ENCODE data around the gene MAP3K10.

Gene MAP3K10

DNA sequence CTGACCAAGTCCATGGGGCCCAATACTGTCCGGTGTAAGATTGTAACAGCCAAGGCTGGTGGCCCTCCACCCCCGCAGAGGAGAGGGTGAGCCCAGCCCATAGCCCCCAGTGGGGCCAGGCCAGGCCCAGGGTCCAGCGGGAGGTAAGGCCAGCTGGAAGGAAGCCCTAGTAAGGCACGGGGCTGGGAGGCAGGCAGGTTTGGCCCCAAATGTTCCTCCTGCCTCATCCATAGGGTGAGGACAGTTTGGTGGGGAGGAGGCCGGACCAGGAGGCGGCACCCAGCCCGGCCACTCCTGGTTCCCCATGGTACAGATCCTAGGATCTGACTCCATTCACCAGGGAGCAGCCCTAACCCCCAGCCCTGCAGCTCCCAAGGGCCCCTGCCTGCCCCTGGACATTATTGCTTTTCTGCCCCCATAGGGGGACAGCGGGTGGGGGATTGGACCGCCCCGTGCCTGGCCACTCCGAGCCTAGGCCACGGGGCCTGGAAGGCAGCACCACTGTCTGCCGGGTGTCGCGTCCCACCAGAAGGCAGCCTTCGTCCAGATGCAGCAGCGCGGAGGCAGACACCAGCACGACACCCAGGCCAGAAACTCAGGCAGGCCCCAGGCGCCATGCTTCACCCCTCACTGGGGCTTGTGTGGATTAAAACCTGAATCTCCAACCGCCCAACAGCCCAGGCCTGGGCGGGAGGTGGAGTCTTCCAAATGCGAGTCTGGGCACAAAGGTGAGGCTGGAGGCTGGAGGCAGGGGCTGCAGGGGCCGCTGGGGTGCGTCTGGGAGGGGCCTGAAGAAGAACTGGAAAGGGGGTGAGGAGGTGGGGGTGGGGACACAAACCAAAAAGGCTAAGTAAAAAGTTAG is 42.0 kb downstream of the MAP3K10 start:
- DNase-seq (ENCODE audit: low read depth in 1 of 2, low spot score in 1 of 2) = no peak

DNA sequence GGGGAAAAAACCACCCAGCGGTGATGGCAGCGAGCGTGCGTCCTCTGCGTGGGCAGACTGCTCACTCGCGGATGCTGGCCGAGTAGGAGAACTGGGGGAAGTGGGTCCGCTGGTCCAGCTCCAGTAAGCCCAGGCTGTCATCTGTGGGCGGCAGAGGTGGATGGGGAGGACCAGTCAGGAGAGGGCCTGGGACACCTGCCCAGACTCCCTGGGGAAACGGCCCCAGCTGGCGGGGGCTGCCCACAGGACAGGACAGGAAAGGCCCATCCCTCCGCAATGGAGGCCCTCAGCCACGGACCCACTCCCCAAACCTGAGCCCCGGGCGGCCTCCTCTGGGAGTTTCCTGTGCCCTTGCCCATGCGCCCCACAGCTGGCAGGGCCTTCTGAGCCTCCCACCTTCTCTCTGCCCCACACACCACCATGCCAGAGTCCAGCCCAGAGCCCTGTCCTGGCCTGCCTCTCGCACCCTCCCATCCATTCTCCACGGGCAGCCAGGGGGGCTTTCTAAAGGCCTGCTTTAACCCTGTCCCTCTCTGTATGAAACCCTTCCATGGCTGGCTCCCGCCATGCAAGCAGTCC is 42.7 kb downstream of the MAP3K10 start:
- DNase-seq (ENCODE audit: low read depth in 1 of 2, low spot score in 1 of 2) = no peak

DNA sequence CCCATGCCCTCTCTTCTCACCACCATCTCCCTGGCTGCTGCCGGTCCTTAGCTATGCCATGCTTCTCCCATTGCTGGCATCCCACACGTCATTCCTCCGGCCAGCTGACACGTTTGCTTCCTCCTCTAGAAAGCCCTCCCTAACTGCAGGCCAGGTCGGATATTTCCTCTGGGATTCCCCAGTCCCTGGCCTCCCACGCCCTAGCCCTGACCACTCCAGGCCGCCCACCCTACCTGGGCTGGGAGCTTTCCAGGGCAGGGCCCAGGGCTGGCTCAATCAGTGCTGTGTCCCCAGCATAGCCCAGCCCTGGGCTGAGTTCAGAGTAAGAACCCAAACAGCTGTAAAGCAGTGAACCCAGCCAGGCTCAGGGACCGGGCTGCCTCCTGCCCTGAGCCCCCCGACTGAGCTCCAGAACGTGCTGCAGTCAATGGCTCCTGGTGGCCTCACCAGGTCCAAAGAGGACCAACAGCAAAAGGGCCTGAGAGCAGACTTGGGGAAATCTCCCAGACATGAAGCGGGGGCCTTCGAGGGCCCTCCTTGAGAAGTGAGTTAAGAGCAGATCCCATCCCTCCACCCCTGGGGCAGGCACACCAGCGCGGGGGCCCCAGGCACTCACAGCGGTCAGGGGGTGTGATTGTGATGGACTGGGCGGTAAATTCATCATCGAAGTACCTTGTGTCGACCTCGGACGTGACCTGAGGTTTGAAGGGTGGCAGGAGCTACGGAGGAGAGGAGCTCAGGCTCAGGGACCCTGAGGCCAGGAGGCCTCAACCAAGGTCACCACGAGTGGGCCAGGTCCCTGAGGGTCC is 43.4 kb downstream of the MAP3K10 start:
- DNase-seq (ENCODE audit: low read depth in 1 of 2, low spot score in 1 of 2) = no peak

DNA sequence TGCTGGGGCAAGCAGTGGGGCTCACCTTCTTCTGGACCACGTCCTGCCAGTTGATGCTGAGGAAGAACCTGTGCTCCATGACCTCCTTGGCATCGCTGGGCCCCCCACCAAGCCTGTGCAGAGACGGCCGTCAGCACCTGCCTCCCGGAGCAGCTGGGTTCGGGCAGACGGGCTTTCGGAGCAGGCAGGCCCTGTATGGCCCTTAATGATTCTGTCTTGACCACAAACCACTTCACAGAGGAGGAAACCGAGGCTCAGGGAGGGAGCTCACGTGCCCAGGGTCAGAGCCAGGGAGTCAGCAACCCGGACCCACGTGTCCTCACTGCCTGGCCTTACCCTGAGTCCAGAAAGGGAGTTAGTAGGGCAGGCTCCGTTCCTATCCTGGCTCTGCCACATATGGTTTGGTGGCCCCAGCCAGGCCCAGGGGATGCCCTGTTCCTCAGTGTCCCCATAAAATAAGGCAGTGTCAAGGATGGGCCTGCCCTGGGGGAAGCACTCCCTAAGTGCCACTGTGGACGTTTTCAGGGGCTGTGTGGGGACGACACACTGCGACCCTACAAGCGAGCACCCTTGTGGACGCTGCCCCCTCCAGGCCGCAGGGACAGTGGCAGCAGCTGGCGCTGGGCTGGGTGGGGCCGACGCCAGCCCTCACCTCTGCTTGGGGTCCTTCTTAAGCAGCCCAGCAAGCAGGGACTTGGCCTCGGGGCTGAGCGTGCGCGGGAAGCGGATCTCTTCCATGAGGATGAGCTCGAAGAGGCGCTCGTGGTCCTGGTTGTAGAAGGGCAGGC is 44.2 kb downstream of the MAP3K10 start:
- DNase-seq (ENCODE audit: low read depth in 1 of 2, low spot score in 1 of 2) = no peak

DNA sequence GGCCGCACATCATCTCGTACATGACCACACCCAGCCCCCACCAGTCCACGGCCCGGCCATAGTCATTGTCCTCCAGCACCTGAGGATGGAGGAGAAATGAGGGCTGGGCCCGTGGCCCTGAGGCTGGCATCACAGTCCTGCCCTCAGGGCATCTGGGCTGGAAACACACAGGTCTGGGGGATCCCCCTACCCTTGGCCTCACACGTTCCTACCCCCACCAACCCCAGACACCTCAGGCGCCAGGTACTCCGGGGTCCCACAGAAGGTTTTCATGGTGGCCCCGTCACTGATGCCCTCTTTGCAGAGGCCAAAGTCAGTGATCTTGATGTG is 44.8 kb downstream of the MAP3K10 start:
- no peak for DNase-seq (ENCODE audit: low read depth in 1 of 2, low spot score in 1 of 2)

DNA sequence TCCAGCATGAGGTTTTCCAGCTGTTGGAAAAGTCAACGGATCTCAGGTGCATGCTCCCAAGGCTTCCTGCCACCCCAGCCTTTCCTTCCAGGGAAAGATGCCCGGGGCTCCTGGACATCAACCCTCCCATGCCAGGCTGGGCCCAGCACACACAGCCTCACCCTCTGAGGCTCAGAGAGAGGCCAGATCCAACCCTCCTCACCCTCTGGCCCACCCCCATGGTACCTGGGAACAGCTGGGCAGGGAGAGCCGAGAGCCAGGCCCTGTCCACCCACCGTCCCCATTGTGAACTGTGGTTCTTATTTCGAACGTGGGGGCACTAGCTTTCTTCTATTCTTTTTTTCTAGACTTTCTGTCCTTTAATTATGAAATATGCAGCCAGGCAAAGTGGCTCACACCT is 45.1 kb downstream of the MAP3K10 start:
- no peak for DNase-seq (ENCODE audit: low read depth in 1 of 2, low spot score in 1 of 2)

DNA sequence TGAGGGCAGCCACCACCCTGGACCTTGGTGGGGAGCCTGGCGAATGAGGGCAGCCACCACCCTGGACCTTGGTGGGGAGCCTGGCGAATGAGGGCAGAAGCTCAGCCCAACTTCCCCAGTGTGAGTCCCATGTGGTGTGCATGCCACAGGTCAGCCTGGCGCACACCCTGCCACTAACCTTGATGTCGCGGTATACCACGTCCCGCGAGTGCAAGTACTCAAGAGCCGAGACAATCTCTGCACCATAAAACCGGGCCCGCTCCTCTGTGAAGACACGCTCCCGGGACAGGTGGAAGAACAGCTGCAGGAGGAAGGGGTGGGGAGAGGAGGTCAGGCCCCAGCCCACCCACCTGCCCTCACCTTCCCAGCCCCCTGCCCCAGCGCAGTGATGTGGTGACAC is 46.6 kb downstream of the MAP3K10 start:
- no peak for DNase-seq (ENCODE audit: low read depth in 1 of 2, low spot score in 1 of 2)

DNA sequence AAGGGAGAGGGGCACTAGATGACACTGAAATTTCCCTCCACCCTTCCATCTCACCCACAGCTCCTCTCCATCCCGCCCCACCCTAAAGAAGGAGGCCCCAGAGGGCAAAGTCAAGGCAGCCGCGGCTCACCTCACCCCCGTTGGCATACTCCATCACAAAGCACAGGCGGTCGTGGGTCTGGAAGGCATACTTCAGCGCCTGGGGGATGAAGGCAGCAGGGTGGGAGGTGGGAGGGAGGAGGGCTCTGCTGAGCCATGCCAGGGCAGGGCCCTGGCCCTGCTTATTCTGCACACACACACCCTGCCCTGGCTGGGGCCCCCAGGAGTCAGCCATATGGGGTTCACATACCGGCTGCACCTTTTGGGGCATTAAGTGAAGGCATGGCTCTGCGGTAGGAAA is 47.5 kb downstream of the MAP3K10 start:
- no peak for DNase-seq (ENCODE audit: low read depth in 1 of 2, low spot score in 1 of 2)

DNA sequence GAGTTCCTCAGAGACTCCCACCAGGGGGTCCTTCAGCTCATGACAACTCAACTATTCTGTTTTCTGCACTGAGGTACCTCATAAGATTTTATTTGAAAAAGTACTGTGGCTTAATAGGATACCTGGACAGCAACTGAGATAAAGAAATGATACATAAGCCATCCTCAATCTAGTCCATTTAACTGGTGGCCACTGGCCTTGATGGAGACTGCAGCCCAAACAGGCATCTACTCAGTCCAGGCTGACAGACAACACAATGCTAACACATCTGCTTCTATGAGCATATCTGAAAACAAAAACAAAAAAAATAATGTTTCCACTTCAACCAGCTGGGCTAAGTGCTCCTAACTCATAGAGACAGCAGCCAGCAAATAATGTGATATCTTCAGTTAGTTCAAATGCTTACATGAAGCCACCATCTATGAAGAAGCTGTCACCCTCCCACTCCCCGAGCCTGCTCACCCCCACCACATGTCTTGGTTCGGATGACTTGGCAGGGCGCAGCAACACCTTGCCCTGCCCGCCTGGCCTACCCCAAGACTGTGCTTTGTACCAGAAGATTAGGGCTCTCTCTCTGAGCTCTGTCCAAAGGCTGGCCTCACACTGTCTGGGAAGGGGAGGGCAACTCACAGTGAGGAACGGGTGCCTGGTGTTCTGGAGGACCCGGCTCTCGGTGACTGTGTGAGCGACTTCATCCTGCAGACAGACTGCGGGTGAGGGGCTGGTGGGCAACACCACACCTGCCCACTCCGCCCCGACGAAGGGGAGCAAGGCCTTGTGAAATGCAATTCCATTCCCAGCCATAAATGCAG is 48.4 kb downstream of the MAP3K10 start:
- DNase-seq (ENCODE audit: low read depth in 1 of 2, low spot score in 1 of 2) = no peak

DNA sequence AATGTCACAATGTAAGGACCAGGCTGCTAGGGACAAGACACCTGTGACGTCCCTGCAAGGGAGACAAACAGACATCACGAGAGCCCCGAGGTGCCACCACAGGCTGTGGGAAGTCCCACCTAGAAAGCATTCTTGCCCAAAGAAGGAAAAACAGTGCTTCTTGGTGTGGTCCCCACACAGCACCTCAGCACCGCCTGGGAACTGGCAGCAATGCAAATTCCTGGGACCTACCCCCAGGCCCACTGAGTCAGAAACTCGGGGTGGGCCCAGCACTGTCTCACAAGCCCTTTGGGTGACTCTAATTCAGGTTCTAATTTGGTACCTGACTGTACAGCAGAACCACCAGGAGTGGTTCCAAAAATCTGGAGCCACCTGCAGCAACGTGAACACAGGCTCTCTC is 49.1 kb downstream of the MAP3K10 start:
- no peak for DNase-seq (ENCODE audit: low read depth in 1 of 2, low spot score in 1 of 2)

DNA sequence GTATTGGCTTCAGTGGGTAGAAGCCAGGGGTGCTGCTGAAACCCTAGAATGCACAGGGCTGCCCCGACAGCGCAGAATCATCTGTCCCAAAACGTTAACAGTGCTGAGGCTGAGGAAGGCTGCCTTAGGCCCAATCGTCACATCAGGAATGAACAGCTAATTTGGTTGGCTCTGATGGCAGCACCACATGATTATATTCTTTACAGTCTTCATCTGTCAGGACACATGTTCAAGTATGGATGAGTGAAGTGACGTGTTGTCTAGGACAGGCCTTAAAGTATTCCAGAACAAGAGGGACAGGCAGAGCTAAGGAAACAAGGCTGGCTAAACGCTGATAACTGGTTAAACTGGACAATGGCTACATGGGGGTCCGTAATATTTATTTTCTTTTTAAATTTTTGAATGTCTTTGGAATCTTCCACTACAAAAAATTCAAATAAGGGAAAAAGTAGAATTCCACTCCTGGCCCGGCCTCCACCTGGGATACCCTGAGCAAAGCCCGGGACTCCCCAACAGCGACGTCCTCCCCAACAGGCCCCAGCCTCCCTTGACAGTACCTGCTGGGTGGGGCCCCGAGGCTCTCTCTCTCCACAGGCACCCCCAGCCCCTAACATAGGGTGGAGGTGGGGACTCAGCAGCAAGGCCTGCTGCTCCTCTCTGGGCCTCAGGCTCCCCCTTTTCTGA is 50.0 kb downstream of the MAP3K10 start:
- DNase-seq (ENCODE audit: low read depth in 1 of 2, low spot score in 1 of 2) = no peak

DNA sequence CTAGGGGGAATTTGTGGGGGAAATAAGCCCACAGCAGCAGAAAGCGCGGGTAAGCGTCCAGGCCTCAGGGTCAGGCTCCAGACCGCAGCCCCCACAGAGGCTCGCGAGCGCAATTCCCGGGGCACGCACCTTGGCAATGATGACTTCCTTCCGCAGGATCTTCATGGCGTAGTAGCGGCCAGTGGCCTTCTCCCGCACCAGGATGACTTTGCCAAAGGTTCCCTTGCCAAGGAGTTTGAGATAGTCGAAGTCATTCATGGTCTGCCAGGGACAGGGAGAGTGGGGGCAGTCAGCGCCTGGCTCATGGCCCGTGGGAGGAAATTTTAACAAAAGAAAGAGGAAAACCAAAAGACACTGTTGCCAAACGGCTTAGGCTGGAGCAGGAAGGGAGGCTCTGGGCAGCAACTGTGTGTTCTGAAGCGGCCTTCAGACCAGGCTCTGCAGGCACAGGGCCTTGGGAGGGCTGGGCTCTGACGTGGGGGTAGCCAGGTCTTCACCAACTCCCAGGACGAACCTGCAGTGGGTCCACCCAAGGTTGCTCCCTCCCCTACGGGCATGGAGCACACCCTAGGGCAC is 50.7 kb downstream of the MAP3K10 start:
- DNase-seq (ENCODE audit: low read depth in 1 of 2, low spot score in 1 of 2) = no peak

DNA sequence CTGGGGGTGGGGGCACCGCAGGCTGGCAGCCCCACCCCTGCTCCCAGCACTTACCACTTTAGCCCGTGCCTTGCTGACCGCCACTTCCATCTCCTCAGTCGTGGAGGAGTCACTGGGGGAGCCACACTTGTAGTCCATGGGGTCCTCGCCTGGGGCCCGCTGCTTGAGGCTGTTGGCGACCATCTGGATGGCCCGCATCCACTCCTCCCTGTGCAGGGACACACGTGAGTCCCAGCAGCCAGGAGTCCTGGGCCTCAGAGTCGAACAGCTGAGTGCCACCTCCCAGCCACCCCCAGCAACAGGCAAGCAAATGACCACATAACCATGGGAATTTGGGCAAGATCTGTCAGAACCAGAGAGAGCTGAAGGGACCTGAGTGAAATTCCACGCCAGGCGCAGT is 51.3 kb downstream of the MAP3K10 start:
- DNase-seq (ENCODE audit: low read depth in 1 of 2, low spot score in 1 of 2) = no peak

DNA sequence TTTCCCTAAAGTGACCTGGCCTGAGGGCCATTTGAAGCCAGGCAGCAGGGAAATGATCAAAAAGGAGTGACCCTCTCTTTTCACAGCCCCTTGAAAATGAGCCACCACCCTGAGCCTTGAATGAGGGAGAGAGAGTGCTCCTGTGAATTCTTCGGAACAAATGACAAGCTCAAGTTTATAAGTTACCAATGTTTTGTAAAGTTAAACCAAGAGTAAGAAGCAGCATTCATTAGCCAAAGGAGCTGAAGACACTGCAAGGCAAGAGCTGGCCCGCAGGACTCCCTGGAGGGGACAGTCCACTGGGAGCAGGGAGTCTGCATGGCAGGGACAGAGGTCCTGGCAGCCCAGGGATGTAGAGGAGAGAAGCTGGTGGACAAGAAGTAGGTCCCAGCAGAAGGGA is 52.0 kb downstream of the MAP3K10 start:
- DNase-seq (ENCODE audit: low read depth in 1 of 2, low spot score in 1 of 2) = no peak

DNA sequence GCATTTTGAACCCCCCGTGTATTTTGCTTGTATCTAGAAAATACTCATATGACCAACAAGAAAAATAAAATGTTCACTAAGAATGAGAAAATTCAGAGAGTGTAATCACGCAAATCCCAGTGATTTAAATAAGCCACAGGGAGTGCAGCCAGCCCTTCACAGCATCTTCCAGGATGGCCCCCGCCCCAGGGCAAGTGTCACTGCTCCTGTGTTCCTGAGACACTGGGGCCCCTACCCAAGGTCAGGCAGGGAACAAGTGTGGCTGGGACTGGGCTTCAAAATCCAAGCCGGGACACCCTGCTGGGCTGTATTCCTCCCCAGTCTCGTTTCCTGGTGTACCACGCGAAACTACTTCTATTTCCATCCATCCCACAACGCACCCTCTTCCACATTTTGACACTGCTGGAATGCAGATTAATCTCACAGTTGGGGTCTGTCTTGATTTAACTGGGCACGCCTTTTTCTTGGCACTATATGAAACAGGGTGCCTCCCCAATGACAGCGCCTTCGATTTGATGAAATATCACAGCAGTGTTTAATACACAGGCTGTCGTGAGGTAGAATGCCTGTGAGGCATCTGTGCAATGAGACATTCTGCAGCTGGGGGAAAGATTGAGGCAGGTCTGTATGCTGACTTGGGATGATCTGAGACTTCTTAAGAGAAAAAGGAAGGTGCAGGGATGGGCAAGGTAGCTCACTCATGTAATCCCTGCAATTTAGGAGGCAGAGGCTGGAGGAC is 53.5 kb downstream of the MAP3K10 start:
- DNase-seq (ENCODE audit: low read depth in 1 of 2, low spot score in 1 of 2) = no peak

DNA sequence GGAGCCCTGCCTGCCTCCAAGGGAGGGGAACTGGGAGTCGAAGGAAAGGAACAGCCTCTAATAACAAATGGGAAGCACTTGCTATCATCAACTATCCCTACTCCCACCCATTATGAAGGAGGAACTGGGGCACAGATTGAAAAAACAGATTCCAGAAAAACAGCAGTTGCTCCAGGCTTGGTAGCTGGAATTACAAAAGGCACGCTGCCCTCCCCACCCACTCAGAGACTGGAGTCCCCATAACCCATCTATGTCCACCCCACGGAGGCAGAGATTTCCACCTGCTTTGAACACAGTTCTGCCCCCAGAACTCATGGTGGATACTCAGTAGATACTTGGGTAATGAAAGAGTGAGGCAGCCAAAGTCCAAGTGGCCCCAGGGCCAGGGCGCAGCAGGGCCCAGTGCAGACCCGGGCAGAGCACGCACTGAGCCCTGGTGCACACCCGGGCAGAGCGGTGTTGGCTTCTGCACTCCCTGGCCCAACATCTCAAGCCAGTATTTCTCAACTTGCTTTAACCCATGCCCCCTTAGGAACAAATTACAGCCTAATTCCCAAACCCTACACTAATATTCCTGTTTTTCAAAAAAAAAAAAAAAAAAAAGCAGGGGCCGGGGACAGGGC is 54.4 kb downstream of the MAP3K10 start:
- no peak for DNase-seq (ENCODE audit: low read depth in 1 of 2, low spot score in 1 of 2)

DNA sequence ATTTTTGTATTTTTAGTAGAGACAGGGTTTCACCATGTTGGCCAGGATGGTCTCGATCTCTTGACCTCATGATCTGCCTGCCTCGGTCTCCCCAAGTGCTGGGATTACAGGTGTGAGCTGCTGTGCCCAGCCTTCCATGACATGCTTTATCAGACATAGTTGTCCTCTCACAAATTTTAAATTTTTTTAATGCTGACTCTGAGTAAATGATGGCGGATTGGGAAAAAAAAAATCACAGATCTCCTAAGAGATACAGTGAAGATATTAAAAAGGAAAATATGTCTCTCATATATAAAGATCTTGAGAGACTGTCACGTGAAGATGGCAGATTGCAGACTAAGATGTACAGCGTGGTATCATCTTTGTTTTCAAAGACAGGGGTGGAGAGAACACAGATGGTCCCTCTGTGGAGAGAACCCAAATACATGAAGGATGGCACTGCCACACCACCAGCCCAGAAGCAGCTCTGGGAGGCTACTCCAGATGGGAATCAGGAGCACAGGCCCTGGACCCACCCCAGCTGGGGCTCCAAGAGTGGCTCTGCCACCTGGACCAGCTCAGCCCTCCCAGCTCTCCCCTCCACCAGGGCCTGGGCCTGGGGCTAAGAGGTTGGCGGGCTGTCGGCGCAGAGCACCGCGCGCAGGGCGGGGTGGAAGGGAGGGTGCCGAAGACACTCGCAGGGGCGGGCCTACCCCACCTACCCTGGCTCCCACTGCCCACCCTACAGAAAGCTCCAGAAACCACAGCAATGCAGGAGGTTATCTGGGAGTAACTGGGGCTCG is 55.3 kb downstream of the MAP3K10 start:
- no peak for DNase-seq (ENCODE audit: low read depth in 1 of 2, low spot score in 1 of 2)

DNA sequence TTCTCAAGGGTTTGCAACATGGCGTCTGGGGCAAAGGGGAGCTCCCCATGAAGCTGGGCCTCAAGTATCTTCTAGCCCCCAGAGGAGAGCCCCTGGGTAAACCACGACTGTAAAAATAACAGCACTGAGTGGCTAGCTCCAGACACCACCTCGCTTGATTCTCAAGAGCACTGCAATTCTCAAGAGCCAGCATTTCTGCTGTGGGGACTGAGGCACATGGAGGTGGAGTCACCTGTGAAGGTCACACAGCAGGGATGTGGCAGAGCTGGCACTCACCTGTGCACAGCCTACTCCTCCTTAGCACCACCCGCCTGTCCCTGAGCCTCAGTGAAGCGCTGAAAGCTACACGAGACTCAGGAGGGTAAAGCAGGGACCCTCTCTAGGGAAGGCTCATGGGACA is 56.0 kb downstream of the MAP3K10 start:
- no peak for DNase-seq (ENCODE audit: low read depth in 1 of 2, low spot score in 1 of 2)

All from stimulated activated CD4-positive, alpha-beta T cell treated with anti-CD3 and anti-CD28 coated beads, Interleukin-15, amount 100 ng/mL, for 1 hour (primary cell).